Caki2 (cell line): ENCODE results near the gene PLEKHM1. TPM values are rescaled to one million over a fixed set of nuclear protein-coding genes. Genes with fewer than 3 reads are reported as not detected.
"Not testable (repeated sequence)": the region's sequence is repeated elsewhere in the genome, so short reads cannot be mapped to it uniquely, and the experiment has no call there.

Source experiments
- DNase-seq: peaks from one replicate; pipeline ENCODE4 v3.0.0-alpha.2; 2015; ENCODE audit warnings: low read depth
- in situ Hi-C: cut with HindIII; loops from 2 replicates; pipeline ENCODE4 v1.10.0; 2016; ENCODE audit warnings: low sequenced_read_pairs, low pct_unique_long_range_greater_than_20kb, mixed read lengths
- total RNA-seq: library from RNA; depleted of rRNA; stranded (reverse); fragments of >200 nt; shearing (Covaris generic); gene quantifications from 2 replicates; pipeline ENCODE4 v1.2.3, GENCODE V29; 2014; ENCODE audit warnings: low replicate concordance

PLEKHM1 gene
- total RNA-seq, 1 experiment from 2014 or later, result 32.0 TPM

- in situ Hi-C loops, DNase-seq: not testable (repeated sequence)
Observed at GRCh38 chr17:45469204-45469563, 21.3 kb downstream of the PLEKHM1 start.

- DNase-seq, in situ Hi-C loops: not testable (repeated sequence)
Observed at GRCh38 chr17:45468293-45469203, 22.0 kb downstream of the PLEKHM1 start.

- DNase-seq, result peak; percentile 71
- in situ Hi-C loops, result not testable (repeated sequence)
Observed at GRCh38 chr17:45461524-45462327, 28.8 kb downstream of the PLEKHM1 start.

GRCh38 chr17:45460422-45460821, 30.1 kb downstream of the PLEKHM1 start:
- in situ Hi-C loops, DNase-seq: not testable (repeated sequence)

GRCh38 chr17:45454341-45454740, 36.2 kb downstream of the PLEKHM1 start:
- DNase-seq, in situ Hi-C loops: not testable (repeated sequence)

GRCh38 chr17:45453731-45454130, 36.8 kb downstream of the PLEKHM1 start:
- DNase-seq, in situ Hi-C loops: not testable (repeated sequence)

- DNase-seq, in situ Hi-C loops: not testable (repeated sequence)
Observed at GRCh38 chr17:45453225-45453534, 37.3 kb downstream of the PLEKHM1 start.

- in situ Hi-C loops, DNase-seq: not testable (repeated sequence)
Observed at GRCh38 chr17:45452329-45453224, 37.9 kb downstream of the PLEKHM1 start.

- DNase-seq, in situ Hi-C loops: not testable (repeated sequence)
Observed at GRCh38 chr17:45451660-45452059, 38.9 kb downstream of the PLEKHM1 start.

- no peak for DNase-seq
- in situ Hi-C loops, result no loop called here
Observed at GRCh38 chr17:45451131-45451530, 39.4 kb downstream of the PLEKHM1 start.

GRCh38 chr17:45449708-45450329, 40.7 kb downstream of the PLEKHM1 start:
- in situ Hi-C loops, DNase-seq: not testable (repeated sequence)

GRCh38 chr17:45449260-45449659, 41.3 kb downstream of the PLEKHM1 start:
- in situ Hi-C loops, result not testable (repeated sequence)

GRCh38 chr17:45448483-45448882, 42.0 kb downstream of the PLEKHM1 start:
- in situ Hi-C loops, DNase-seq: not testable (repeated sequence)

More at GRCh38 chr17:45449260-45449659, 41.3 kb downstream of the PLEKHM1 start:
- DNase-seq, result not testable (repeated sequence)

GRCh38 chr17:45448066-45448465, 42.5 kb downstream of the PLEKHM1 start:
- in situ Hi-C loops, result not testable (repeated sequence)
- DNase-seq, result peak; percentile 74

GRCh38 chr17:45447650-45448049, 42.9 kb downstream of the PLEKHM1 start:
- in situ Hi-C loops, DNase-seq: not testable (repeated sequence)

GRCh38 chr17:45446872-45447625, 43.5 kb downstream of the PLEKHM1 start:
- DNase-seq, in situ Hi-C loops: not testable (repeated sequence)
